GM21526 (cell line): ENCODE measurements around the gene CHCHD1.
"Not testable (repeated sequence)": the region's sequence is repeated elsewhere in the genome, so short reads cannot be mapped to it uniquely, and the experiment has no call there.

Source experiments
- ATAC-seq: cut with Tn5 transposase; IDR thresholded peaks from one replicate; pipeline ENCODE4 v1.9.1; 2021; ENCODE audit warnings: moderate library complexity; ENCODE audit not compliant: unreplicated experiment, low FRiP score

The CHCHD1 gene

DNA sequence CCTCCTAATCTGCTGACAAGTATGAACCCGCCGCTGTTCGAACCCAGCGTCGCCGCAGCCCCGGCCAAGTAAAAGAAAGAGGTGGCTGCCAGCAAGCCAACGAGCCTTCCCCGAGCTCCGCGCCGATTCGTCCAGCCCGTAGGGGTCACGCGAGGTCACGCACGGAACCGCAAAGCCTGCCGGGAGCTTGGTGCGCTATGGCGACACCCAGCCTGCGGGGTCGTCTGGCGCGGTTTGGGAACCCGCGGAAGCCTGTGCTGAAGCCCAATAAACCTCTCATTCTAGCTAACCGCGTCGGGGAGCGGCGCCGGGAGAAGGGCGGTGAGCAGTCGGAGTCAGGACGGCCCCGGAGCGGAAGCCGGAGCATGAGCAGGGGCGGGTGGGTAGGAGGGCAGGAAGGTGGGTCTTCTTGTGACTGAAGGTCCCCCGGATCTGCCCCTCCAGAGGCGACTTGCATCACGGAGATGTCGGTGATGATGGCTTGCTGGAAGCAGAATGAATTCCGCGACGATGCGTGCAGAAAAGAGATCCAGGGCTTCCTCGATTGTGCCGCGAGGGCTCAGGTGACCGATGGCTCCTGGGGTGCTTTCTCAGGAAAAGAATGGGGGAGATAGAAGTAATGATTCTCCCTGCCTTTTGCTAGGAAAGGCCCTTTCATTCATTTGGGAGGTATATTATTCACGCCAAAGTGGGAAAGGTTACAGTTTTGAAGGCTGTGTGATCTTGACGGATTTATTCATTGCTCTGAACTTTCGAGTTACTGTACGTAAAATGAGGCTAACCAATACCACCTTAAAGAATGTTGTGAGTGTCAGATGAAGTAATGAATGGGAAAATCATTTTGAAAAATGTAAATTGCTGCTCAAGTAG lies at the start of gene CHCHD1:
TSS of gene CHCHD1 (plus strand) at position 170 of the 870 bp plus-strand sequence. CDS start at position 198, 28 bp downstream.
- ATAC-seq, result peak; percentile 47

DNA sequence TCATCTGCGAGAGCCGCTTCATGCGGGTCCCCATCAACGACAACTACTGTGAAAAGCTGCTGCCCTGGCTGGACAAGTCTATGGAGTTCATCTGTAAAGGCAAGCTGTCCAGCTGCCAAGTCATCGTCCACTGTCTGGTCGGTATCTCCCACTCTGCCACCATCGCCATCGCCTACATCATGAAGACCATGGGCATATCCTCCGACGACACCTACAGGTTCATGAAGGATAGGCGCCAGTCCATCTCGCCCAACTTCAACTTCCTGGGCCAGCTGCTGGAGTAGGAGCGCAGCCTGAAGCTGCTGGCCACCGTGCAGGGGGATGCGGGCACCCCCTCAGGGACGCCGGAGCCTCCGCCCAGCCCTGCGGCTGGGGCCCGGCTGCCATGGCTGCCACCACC lies 49.4 kb upstream of the CHCHD1 start:
- no peak for ATAC-seq

DNA sequence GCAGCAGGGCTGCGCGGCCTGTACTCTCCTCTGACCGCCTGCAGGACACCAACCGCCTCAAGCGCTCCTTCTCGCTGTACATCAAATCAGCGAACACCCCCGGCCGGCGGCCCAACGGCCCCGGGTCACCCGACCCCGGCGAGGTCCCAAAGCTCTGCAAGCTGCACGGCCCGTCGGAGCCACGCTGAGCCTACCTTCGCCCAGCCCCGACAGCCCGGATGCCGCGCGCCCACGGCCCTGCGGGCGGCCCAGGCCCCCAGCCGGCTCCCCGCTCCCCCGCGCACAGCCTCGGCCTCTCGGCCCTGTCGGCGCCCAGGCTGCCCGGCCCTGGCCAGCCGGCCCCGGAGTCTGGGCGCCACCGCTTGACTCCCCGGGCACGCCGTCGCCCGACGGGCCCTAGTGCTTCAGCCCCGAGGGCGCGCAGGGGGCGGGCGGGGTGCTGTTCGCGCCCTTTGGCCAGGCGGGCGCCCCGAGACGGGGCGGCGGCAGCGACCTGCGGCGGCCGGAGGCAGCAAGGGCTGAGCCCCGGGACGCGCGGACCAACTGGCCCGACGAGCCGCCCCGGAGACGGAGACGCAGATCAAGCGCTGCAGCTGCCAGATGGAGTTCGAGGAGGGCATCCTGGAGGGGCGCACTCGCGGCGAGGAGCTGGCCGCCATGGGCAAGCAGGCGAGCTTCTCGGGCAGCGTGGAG lies 48.8 kb upstream of the CHCHD1 start:
- no peak for ATAC-seq

DNA sequence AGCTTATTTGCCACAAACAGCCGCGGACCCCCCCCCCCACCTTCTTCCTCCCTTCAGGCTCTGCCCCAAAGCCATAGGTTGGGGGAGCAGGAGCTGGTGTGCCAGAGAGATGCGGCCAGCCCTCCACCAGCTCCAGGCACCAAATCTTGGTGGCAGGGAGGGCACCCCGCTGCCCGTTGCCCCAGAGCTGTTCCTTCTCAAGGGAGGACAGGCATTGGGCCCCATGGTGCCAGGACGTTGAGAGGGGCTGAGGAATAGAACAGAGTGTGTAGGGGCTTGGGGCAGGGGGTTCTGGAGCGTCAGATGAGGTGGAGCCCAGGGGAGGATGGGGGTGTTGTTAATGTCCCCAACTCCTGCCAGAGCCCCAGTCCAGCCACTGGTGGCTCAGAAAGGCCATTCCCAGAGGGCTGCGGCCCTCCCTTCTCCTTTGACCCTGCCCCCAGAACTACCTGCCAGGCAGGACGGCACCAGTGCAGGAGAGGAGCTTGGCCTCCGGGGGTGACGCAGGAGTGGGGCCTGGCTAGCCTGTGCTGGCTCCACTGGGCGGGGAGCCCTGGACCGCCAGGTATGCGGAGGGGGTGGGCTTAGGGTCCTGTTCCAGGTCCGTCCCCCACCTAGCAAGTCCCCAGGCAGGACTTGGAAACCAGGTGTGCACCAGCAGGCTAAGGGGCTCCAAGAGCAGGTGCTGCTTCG lies 47.7 kb upstream of the CHCHD1 start:
- ATAC-seq, result no peak

DNA sequence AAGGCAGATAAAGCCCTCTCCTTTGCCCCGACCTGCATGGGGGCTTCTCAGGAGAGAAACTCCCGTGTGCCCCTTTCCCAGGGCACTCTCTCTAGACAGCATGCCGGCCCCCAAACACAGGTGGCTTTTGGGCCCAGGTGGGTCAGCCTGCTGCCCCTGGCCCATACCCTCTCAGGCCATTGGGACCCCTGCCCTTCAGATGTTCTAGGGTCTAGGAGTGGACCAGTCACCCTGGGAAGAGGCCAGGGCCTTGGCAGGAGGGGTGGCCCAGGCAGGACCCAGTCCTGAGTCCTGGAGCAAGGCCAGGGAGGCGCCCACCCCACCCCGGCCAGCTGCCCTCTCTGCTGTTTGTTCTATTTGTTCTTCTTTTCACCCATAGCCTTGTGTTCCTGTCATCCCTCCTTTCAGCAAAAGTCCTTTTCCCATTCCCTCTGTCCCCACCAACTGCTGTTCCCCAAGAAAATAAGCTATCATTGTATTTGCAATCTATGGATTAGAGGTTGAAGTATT lies 47.0 kb upstream of the CHCHD1 start:
- no peak for ATAC-seq

DNA sequence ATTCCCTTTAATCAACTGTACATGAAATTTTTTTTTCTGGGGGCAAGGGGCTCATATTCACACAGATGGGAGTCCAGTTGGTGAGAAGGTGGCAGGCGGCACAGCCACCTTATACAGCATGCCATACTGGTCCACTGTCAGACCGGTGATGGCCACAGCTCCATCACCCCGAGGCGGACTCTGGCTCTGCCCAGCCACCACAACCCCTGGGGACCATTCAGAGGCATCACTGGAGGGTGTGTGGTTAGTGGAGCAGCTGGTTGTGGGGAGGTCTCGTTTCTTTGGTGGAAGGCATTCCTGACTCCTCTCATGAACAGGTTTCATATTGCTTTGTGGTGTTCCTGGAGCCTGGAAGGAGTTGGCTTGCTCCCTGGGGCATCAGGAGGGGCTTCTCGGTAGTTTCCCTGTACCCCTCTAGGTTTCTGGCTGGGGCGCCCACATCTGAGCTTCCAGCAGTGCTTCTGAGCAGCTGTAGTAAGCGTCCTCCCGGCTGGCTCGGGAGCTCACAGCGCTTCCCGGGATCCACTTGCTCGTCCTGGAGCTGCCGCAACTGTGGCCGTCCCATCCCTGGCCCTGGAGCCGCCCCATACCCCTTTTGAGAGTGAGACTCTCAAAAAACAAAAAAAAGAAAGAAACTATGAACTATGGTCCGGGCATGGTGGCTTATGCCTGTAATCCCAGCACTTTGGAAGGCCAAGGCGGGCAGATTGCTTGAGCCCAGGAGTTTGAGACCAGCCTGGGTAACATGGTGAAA lies 41.2 kb upstream of the CHCHD1 start:
- ATAC-seq, result not testable (repeated sequence)

DNA sequence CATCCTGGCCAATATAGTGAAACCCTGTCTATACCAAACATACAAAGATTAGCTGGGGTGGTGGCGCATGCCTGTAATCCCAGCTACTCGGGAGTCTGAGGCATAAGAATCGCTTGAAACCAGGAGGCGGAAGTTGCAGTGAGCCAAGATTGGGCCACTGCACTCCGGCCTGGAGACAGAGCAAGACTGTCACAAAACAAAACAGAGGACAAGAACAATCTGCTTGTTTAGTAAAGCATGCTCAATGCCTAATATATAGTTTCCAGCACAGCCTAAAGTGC lies 39.5 kb upstream of the CHCHD1 start:
- no peak for ATAC-seq

DNA sequence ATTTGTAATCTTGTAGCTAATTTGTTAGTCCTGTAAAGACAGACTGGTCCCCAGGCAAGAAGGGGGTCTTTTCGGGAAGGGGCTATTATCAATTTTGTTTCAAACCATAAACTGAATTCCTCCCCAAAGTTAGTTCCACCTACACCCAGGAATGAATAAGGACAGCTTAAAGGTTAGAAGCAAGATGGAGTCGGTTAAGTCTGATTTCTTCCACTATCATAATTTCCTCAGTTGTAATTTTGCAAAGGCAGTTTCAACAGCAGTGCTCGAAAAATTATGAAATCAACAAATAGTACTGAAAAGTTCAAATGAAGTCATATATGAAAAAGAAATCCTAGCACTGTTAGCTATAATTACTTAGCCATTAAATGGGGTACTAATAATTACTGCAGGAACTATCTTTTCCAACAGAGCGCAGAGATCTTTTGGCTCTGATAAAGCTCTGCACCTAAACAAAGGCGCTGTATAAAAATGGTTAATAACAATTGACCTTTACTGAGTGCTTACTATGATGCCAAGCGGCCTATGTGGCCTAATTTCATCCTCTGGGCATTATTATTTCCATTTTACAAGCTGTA lies 38.4 kb upstream of the CHCHD1 start:
- no peak for ATAC-seq

DNA sequence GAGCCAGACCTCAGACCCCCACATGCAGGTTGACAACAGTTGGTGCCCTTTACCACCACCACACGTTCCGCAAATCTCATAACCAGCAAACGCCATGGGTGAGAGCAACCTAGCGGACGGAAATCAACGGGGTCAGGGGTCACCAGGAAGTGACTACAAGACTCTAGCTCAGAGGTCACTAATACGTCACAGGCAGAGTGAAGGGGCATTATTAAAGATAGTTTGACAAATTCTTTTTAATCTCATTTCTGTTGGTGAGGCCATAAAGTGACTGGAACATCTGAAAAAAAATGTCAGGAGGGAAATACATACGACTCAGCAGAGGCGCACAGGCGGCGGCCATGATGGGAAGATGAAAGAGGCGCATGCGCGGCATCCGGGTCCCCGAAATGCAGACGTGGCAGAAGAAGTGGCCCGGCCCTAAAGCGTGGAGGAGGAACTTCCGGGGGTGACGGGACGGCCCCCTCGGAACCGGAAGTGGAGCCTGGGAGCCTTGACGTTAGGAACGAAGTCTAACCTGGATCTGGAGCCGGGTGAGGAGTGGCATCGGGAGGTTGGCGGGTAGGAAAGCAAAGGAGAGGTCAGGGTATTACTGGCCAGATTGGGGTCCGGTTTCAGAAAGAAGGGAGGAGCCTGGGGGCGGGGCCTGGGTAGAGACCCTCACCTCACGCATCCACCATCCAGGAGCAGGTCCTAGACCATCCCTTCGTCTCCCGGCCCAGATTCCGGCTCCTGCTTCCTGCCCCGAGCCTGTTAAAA lies 37.8 kb upstream of the CHCHD1 start, which contains the start of gene SEC24C:
TSS of gene SEC24C (plus strand) at position 468 of the 759 bp plus-strand sequence. CDS start 2,461 bp downstream, outside the sequence.
- peak; percentile 80 for ATAC-seq

DNA sequence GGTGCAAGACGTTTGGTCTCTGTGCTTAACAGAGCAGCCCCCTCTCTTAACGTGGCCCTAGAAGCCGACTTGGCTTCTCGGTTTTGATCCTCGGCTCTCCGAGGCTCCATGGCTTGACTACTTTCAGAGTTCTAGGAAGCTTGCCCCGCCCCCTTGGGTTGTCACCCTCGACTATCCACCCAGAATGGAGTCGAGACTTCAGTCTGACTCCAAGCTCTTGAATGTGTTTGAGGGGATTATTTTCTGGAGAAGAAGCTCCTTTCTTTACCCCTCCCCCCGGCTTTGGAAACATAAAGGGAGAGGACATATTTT lies 37.2 kb upstream of the CHCHD1 start:
- peak; percentile 11 for ATAC-seq

DNA sequence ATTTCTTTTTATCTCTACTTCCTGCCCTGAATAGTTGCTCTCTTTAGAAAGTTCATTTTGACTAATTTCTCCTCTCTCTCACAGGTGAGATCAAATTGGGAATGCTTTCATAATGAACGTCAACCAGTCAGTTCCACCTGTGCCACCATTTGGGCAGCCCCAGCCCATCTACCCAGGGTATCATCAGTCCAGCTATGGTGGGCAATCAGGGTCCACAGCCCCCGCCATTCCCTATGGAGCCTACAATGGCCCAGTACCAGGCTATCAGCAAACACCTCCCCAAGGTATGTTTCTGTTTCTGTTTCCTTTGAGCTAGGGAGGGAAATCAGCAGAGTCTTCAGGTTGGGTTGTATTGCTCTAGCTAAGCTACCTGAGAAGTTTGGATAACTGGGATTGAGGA lies 35.1 kb upstream of the CHCHD1 start:
- ATAC-seq, result no peak

DNA sequence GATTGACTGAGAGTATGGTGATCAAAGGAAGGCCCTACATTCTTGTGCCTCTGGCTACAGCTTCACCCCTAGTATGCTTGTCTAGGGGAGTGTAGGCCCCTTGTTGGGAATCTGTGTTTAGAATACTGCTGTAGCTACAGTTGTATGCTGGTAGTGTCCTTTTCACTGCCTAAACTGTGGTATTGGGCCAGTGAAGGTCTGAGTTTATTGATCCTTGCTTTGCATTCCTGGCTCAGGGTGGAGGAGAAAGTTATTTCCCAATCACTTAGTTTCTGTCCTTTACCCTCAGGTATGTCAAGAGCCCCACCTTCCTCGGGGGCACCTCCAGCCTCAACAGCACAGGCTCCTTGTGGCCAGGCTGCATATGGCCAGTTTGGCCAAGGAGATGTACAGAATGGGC lies 31.0 kb upstream of the CHCHD1 start:
- ATAC-seq, result no peak

DNA sequence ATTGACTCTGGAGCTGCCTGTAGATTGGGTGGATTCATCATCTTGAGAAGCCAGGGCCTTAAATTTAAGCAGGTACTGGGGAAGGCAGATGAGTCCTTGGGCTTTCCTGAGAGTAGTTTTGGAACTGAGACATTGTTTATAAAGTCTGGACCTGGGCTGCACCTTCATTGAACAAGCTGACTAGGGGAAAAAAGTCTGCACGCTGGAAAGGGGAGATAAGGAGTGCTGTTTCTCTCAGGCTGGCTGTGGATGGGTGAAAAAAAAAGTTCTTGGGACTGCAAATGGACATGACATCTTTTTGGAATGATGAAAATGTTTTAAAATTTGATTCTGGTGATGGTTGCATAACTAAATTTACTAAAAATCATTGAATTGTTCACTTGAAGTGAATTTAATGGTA lies 25.7 kb upstream of the CHCHD1 start:
- no peak for ATAC-seq

DNA sequence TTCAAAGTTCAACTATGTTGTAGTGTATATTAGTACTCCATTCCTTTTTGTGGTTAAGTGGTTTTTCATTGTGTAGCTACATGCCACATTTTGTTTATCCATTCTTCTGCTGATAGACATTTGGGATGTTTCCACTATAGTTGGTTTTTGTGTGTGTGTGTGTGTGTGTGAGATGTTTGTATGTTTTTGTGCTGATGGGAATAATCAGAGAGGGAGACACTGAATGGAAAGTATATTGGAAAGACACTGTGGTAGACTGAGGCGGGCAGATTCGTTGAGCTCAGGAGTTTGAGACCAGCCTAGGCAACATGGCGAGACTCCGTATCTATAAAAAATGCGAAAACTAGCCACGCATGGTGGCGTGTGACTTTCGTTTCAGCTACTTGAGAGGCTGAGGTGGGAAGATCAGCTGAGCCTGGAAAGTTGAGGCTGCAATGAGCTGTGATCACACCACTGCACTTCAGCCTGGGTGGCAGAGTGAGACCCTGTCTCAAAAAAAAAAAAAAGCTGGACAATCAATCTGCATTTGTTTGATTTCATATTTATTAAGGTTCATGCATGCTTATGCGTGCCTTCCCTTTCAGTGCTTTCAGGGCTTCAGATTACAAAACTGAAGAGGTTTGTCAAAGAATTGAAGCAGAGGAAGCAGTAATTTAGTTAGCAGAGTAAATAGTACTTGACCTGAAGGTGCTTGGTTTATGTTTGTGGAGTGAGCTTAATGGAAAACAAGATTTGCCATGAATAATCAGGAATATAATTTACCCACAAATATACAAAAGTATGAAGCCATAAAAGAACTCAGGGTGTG lies 22.9 kb upstream of the CHCHD1 start:
- ATAC-seq, result no peak

DNA sequence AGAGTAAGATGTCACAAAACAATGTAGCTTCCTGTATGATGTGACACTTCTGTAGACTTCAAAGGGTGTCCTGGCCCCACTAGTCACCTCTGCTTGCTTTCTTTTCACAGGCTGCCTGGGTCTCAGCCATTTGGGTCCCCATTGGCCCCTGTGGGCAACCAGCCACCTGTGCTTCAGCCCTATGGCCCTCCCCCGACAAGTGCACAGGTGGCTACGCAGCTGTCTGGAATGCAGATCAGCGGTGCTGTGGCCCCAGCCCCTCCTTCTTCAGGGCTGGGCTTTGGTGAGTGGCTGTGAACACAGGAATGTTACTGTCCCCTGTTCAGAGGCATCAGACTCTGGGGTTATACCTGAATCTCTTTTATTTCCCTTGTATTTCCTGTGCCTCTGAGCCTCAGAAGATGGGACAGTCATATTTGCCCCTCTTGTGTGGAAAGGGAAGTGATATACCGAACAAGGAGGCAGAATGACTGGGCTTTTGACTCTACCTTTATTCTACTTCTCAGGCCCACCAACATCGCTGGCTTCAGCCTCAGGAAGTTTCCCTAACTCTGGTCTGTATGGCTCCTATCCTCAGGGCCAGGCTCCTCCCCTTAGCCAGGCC lies 22.2 kb upstream of the CHCHD1 start:
- peak; percentile 57 for ATAC-seq

DNA sequence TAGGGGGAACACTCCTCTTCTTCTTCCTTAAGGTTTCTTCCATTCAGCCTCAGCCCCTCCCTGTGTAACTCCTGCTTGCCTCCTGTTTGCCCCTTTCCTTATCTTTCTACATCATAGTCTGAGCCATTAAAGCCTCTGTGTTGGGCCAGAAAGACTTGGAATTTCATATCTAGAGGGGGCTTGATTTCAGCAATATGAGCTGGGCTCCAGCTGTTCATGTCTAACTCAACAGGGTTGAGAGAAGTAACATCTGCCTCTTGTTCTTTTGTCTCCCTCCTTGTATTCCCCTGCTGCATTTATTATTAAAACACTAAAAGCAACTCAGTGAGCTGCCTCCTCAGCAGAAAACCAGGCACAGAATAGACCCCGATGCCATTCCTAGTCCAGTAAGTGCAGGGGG lies 20.1 kb upstream of the CHCHD1 start:
- no peak for ATAC-seq

DNA sequence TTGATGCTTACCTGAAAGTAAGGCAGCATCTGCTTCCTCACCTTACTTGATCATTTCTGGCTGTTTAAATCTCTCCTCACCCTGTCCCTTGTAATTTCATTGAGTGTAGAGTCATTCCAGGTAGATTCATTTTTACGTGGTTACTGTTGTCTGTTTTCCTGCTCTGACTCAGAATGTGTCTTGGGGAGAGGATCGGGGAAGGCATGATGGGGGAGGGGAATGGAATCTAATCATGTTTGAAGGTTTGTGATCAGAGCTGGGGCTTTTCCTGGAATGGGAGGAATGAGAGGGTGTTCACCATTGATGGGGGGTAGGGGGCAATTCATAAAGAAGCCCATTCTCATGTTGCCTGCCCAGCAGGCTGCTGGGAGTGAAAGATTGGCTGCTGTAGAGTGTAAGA lies 18.9 kb upstream of the CHCHD1 start:
- no peak for ATAC-seq

DNA sequence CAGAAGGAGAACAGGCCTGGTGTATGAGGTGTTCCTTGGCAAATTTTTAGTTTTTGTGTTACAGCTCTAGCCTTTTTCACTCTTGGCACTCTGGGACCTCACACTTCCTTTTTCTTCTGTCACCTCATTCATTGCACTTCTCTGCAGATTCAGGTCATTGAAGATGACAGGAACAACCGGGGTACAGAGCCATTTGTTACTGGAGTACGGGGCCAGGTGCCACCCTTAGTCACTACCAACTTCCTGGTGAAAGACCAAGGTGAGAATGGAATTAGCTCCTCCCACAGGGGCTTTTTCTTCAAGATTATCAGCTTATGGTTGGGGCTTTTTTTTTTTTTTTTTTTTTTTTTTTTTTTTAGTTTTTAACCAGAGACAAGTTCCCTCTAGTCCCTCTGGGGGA lies 18.5 kb upstream of the CHCHD1 start:
- no peak for ATAC-seq
